Measurements from ENCODE around the gene CEBPE.

CEBPE gene

GRCh38 chr14:23076785-23077408 is 42.2 kb downstream of the CEBPE start:
- no peak for DNase-seq (ENCODE audit: low spot score)

- DNase-seq (ENCODE audit: low spot score): no peak
These were observed 44.1 kb downstream of the CEBPE start for GRCh38 chr14:23074906-23075305.

GRCh38 chr14:23071921-23072539 is 47.0 kb downstream of the CEBPE start:
- no peak for DNase-seq (ENCODE audit: low spot score)

GRCh38 chr14:23071244-23071920 is 47.7 kb downstream of the CEBPE start:
- peak; percentile 94 for DNase-seq (ENCODE audit: low spot score)

GRCh38 chr14:23070262-23071129 is 48.6 kb downstream of the CEBPE start:
- no peak for DNase-seq (ENCODE audit: low spot score)

GRCh38 chr14:23069413-23069806 is 49.6 kb downstream of the CEBPE start:
- no peak for DNase-seq (ENCODE audit: low spot score)

GRCh38 chr14:23068789-23069412 is 50.2 kb downstream of the CEBPE start:
- peak; percentile 90 for DNase-seq (ENCODE audit: low spot score)

GRCh38 chr14:23067847-23068788 is 50.9 kb downstream of the CEBPE start:
- no peak for DNase-seq (ENCODE audit: low spot score)

Data from GM03348 (cell line).